Hepatocyte (in vitro differentiated cells): ENCODE data around the gene KMT2A. TPM values are rescaled to one million over a fixed set of nuclear protein-coding genes. Genes with fewer than 3 reads are reported as not detected.

ENCODE experiments used
- DNase-seq: peaks from one replicate; pipeline ENCODE4 v3.0.0-alpha.2; 2016; ENCODE audit warnings: low spot score
- H2AFZ ChIP-seq: fragments of 200-600 bp; sonication (generic); 2 replicates; pipeline ENCODE4 v1.6.0; 2016; ENCODE audit warnings: antibody characterized with exemption, mild to moderate bottlenecking
- H3K27ac ChIP-seq: fragments of 200-600 bp; sonication (generic); 2 replicates; pipeline ENCODE4 v1.5.1; 2016; ENCODE audit warnings: mild to moderate bottlenecking
- H3K27me3 ChIP-seq: fragments of 200-600 bp; sonication (generic); 2 replicates; pipeline ENCODE4 v1.6.1; 2016
- H3K36me3 ChIP-seq: fragments of 200-600 bp; sonication (generic); replicated peaks from 2 replicates; pipeline ENCODE4 v1.5.1; 2016; ENCODE audit warnings: low read depth; ENCODE audit not compliant: insufficient read depth
- H3K4me1 ChIP-seq: fragments of 200-600 bp; sonication (generic); 2 replicates; pipeline ENCODE4 v1.5.1; 2016; ENCODE audit warnings: mild to moderate bottlenecking, moderate library complexity; ENCODE audit not compliant: insufficient read depth
- H3K4me2 ChIP-seq: fragments of 200-600 bp; sonication (generic); 2 replicates; pipeline ENCODE4 v1.6.0; 2016
- H3K4me3 ChIP-seq: fragments of 200-600 bp; sonication (generic); 2 replicates; pipeline ENCODE4 v1.5.1; 2016; ENCODE audit warnings: mild to moderate bottlenecking
- H3K79me2 ChIP-seq: fragments of 200-600 bp; sonication (generic); 2 replicates; pipeline ENCODE4 v1.6.0; 2017; ENCODE audit warnings: mild to moderate bottlenecking
- H3K9me2 ChIP-seq: fragments of 200-600 bp; sonication (generic); replicated peaks from 2 replicates; pipeline ENCODE4 v1.6.0; 2017; ENCODE audit warnings: mild to moderate bottlenecking; ENCODE audit not compliant: insufficient read depth
- H3K9me3 ChIP-seq: fragments of 200-600 bp; sonication (generic); 2 replicates; pipeline ENCODE4 v1.5.1; 2016; ENCODE audit warnings: low read depth, mild to moderate bottlenecking
- H4K20me1 ChIP-seq: fragments of 200-600 bp; sonication (generic); 2 replicates; pipeline ENCODE4 v1.6.0; 2016; ENCODE audit warnings: mild to moderate bottlenecking; ENCODE audit not compliant: insufficient read depth, poor library complexity, severe bottlenecking
- EZH2 ChIP-seq: fragments of 200-600 bp; sonication (generic); IDR thresholded peaks from 2 replicates; pipeline ENCODE4 v1.6.1; 2016; ENCODE audit warnings: antibody characterized with exemption, mild to moderate bottlenecking, borderline replicate concordance
- EZH2phosphoT487 ChIP-seq: fragments of 200-600 bp; sonication (generic); IDR thresholded peaks from one replicate; pipeline ENCODE4 v1.6.1; 2018; ENCODE audit warnings: antibody characterized with exemption, mild to moderate bottlenecking, low read depth, moderate library complexity; ENCODE audit not compliant: unreplicated experiment, severe bottlenecking
- WGBS: methylation state at CpG from one replicate; pipeline ENCODE4 v1.1.6; 2016; ENCODE audit warnings: low lambda C conversion rate; ENCODE audit errors: missing lambda C conversion rate; 5-methylcytosine and 5-hydroxymethylcytosine counted together
- polyA plus RNA-seq: library from polyadenylated mRNA; unstranded; fragments of >200 nt; fragmentation: Nextera tagmentation; extraction: Ambion mirVana; gene quantifications from 2 replicates; pipeline ENCODE4 v1.2.1, GENCODE V29; 2016
- total RNA-seq: library from RNA; depleted of rRNA; stranded (reverse); fragments of >200 nt; gene quantifications from 2 replicates; pipeline ENCODE4 v1.2.3, GENCODE V29; 2014
- TF ChIP-seq, protein P1 (sequence below): fragments of 200-600 bp; sonication (generic); IDR thresholded peaks from 2 replicates; pipeline ENCODE4 v1.5.1; 2016; ENCODE audit warnings: antibody characterized with exemption, mild to moderate bottlenecking; ENCODE audit not compliant: poor library complexity

Gene KMT2A
- total and polyA plus RNA-seq, 2 experiments from 2014 or later = 23.0 to 29.1 TPM

DNA sequence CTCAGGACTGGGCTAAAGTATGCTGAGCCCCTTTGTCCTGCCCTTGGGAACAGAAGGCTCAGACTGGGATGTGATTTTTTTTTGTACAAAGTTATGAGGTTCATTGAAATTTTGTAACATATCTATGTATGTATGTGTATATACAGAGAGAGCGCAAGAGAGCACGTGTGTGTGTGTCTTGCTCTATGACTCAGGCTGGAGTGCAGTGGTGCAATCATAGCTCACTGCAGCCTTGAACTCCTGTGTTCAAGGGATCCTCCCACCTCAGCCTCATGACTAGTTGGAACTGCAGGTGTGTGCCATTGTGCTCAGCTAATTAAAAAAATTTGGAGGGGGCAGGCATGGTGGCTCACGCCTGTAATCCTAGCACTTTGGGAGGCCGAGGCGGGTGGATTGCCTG is 100.4 kb downstream of the KMT2A start:
- H3K4me1 ChIP-seq = peaks cover 8% of the 10 kb centered on the region
- no peak overlapping the region for H3K4me3 ChIP-seq
- H2AFZ ChIP-seq = no peak overlapping the region
- no peaks in the 10 kb centered on the region for H3K9me2 ChIP-seq
- 96% methylated on average over 5 of the region's 5 CpGs for WGBS
- H3K4me2 ChIP-seq = no peak overlapping the region
- TF ChIP-seq EZH2 = no peak
- TF ChIP-seq, protein P1, sequence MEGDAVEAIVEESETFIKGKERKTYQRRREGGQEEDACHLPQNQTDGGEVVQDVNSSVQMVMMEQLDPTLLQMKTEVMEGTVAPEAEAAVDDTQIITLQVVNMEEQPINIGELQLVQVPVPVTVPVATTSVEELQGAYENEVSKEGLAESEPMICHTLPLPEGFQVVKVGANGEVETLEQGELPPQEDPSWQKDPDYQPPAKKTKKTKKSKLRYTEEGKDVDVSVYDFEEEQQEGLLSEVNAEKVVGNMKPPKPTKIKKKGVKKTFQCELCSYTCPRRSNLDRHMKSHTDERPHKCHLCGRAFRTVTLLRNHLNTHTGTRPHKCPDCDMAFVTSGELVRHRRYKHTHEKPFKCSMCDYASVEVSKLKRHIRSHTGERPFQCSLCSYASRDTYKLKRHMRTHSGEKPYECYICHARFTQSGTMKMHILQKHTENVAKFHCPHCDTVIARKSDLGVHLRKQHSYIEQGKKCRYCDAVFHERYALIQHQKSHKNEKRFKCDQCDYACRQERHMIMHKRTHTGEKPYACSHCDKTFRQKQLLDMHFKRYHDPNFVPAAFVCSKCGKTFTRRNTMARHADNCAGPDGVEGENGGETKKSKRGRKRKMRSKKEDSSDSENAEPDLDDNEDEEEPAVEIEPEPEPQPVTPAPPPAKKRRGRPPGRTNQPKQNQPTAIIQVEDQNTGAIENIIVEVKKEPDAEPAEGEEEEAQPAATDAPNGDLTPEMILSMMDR = no peak
- TF ChIP-seq EZH2phosphoT487 = no peak
- H3K36me3 ChIP-seq = no peaks in the 10 kb centered on the region
- H3K9me3 ChIP-seq = no peaks in the 10 kb centered on the region
- H3K79me2 ChIP-seq = peaks cover 4% of the 10 kb centered on the region
- no peaks in the 10 kb centered on the region for H3K27me3 ChIP-seq
- no peak overlapping the region for H3K27ac ChIP-seq
- H4K20me1 ChIP-seq = no peaks in the 10 kb centered on the region
- no peak for DNase-seq

DNA sequence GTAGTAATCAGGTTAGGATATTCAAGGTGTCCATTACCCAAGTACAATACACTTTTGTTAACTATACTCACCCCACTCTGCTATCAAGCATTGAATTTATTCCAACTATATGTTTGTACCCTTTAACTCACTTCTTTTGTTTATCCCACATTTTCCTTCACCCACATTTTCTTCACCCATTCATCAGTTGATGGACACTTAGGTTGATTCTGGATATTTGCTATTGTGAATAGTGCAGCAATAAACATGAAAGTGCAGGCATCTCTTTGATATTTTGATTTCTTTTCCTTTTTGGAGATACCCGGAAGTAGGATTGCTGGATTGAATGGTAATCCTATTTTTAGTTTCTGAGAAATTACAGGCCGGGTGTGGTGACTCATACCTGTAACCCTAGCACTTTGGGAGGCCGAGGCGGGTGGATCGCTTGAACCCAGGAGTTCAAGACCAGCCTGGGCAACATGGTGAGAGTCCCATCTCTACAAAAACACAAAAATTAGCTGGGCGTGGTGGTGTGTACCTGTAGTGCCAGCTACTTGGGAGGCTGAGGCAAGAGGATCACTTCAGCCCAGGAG is 101.2 kb downstream of the KMT2A start:
- 96% methylated on average over 6 of the region's 6 CpGs for WGBS
- TF ChIP-seq EZH2phosphoT487 (no peak), EZH2 (no peak)
- TF ChIP-seq, protein P1 = no peak
- Histone ChIP-seq H3K27ac (no peak overlapping the region), H3K4me2 (no peak overlapping the region), H3K4me1 (peaks cover 3% of the 10 kb centered on the region), H3K9me3 (no peaks in the 10 kb centered on the region), H3K27me3 (no peaks in the 10 kb centered on the region), H3K4me3 (no peak overlapping the region), H2AFZ (no peak overlapping the region), H4K20me1 (no peaks in the 10 kb centered on the region), H3K9me2 (no peaks in the 10 kb centered on the region), H3K36me3 (no peaks in the 10 kb centered on the region), H3K79me2 (no peaks in the 10 kb centered on the region)
- DNase-seq = no peak

DNA sequence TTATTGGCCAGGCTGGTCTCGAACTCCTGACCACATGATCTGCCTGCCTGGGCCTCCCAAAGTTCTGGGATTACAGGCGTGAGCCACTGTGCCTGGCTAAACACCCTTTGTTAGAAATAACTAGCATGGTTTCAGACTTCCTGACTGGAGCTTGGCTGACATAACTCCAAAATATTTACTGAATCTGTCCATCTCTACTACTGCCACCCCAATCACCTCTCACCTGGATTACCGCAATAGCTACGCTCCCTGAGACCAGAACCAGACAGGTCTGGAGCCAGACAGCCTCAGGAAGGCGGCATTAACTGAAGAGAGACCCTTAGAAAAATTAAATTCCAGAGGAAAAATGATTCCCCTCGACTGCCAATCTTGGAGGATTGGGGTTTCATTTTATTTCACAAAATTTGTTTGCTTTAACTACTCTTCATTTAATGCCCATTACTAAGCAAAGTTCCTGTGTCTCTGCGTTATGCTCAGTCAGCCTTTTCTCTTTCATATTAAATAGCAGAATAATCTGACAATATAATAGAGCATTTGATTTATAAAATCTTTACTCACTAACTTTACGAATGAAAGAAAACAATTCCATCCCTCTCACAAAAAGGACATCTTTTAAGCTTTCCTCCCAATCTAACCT is 107.8 kb downstream of the KMT2A start:
- Histone ChIP-seq H3K4me2 (no peak overlapping the region), H3K4me1 (no peaks in the 10 kb centered on the region), H3K27me3 (no peaks in the 10 kb centered on the region), H3K79me2 (no peaks in the 10 kb centered on the region), H4K20me1 (no peaks in the 10 kb centered on the region), H3K36me3 (no peaks in the 10 kb centered on the region), H3K27ac (no peak overlapping the region), H3K9me3 (no peaks in the 10 kb centered on the region), H3K9me2 (no peaks in the 10 kb centered on the region), H2AFZ (no peak overlapping the region), H3K4me3 (no peak overlapping the region)
- no peak for DNase-seq
- TF ChIP-seq EZH2 = no peak
- TF ChIP-seq EZH2phosphoT487 = no peak
- TF ChIP-seq, protein P1 = no peak
- 94% methylated on average over 8 of the region's 8 CpGs for WGBS
